IPS-NIHi11 (cell line): ENCODE measurements around the gene NRG2.

ENCODE experiments used
- DNase-seq: peaks from one replicate; pipeline ENCODE4 v3.0.0; 2012; ENCODE audit warnings: mixed read lengths, low spot score

NRG2 gene

GRCh38 chr5:140041099-140041491 lies 2.0 kb downstream of the NRG2 start:
- no peak for DNase-seq

GRCh38 chr5:140040358-140040757 lies 2.7 kb downstream of the NRG2 start:
- no peak for DNase-seq

- DNase-seq: no peak
Observed at GRCh38 chr5:140039561-140039960, 3.5 kb downstream of the NRG2 start.

- no peak for DNase-seq
Observed at GRCh38 chr5:140038373-140038957, 4.6 kb downstream of the NRG2 start.

- DNase-seq: no peak
Observed at GRCh38 chr5:140037012-140037411, 6.1 kb downstream of the NRG2 start.

- no peak for DNase-seq
Observed at GRCh38 chr5:140035881-140036280, 7.2 kb downstream of the NRG2 start.

- no peak for DNase-seq
Observed at GRCh38 chr5:140033037-140033760, 9.9 kb downstream of the NRG2 start.

GRCh38 chr5:140032296-140032695 lies 10.8 kb downstream of the NRG2 start:
- no peak for DNase-seq

- no peak for DNase-seq
Observed at GRCh38 chr5:140027807-140028206, 15.3 kb downstream of the NRG2 start.

GRCh38 chr5:140025736-140026135 lies 17.4 kb downstream of the NRG2 start:
- no peak for DNase-seq

GRCh38 chr5:140024928-140025327 lies 18.2 kb downstream of the NRG2 start:
- DNase-seq: no peak

GRCh38 chr5:140023611-140024191 lies 19.4 kb downstream of the NRG2 start:
- no peak for DNase-seq

GRCh38 chr5:140020601-140021177 lies 22.4 kb downstream of the NRG2 start:
- no peak for DNase-seq

- no peak for DNase-seq
Observed at GRCh38 chr5:140018920-140019644, 24.0 kb downstream of the NRG2 start.

- DNase-seq: no peak
Observed at GRCh38 chr5:140018517-140018916, 24.6 kb downstream of the NRG2 start.

GRCh38 chr5:140018096-140018481 lies 25.0 kb downstream of the NRG2 start:
- DNase-seq: no peak

GRCh38 chr5:140017397-140018095 lies 25.6 kb downstream of the NRG2 start:
- no peak for DNase-seq

- no peak for DNase-seq
Observed at GRCh38 chr5:140015706-140016105, 27.4 kb downstream of the NRG2 start.

- DNase-seq: no peak
Observed at GRCh38 chr5:140014751-140015150, 28.3 kb downstream of the NRG2 start.

- DNase-seq: no peak
Observed at GRCh38 chr5:140013536-140013935, 29.6 kb downstream of the NRG2 start.

- no peak for DNase-seq
Observed at GRCh38 chr5:140012443-140012842, 30.7 kb downstream of the NRG2 start.

GRCh38 chr5:140011297-140011802 lies 31.7 kb downstream of the NRG2 start:
- DNase-seq: no peak
